Fibroblast of lung (primary cell): ENCODE measurements around the gene GPR137. TPM values are rescaled to one million over a fixed set of nuclear protein-coding genes. Genes with fewer than 3 reads are reported as not detected.

Source experiments
- DNase-seq, 2 donors: peaks; one replicate each; pipeline versions ENCODE4 v3.0.0 to v3.0.0-alpha.2; 2010; ENCODE audit warnings: low read depth in 2 of 2
- H2AFZ ChIP-seq: 2 replicates; pipeline ENCODE4 v1.5.1; 2012; ENCODE audit warnings: low read length, control low read depth, inconsistent platforms
- H3K27ac ChIP-seq: 2 replicates; pipeline ENCODE4 v1.5.1; 2011; ENCODE audit warnings: low read length, control low read depth; ENCODE audit not compliant: insufficient read depth
- H3K27me3 ChIP-seq: 2 replicates; pipeline ENCODE4 v1.5.1; 2011; ENCODE audit warnings: mild to moderate bottlenecking, low read length; ENCODE audit not compliant: control insufficient read depth, insufficient read depth
- H3K36me3 ChIP-seq: 2 replicates; pipeline ENCODE4 v1.5.1; 2011; ENCODE audit warnings: low read length; ENCODE audit not compliant: control insufficient read depth, insufficient read depth
- H3K4me1 ChIP-seq: 2 replicates; pipeline ENCODE4 v1.5.1; 2011; ENCODE audit warnings: low read length; ENCODE audit not compliant: control insufficient read depth, insufficient read depth; ENCODE audit errors: extremely low read depth
- H3K4me2 ChIP-seq: 2 replicates; pipeline ENCODE4 v1.5.1; 2011; ENCODE audit warnings: low read length, control low read depth; ENCODE audit not compliant: insufficient read depth; ENCODE audit errors: extremely low read depth
- H3K4me3 ChIP-seq, 4 experiments: fragments of 200-600 bp in 1 of 4; sonication (generic) in 1 of 4; replicated peaks in 1 of 4; 2 replicates each; pipeline ENCODE4 v1.5.1; 2011 to 2016; ENCODE audit warnings: low read length in 4 of 4, low read depth in 3 of 4, mild to moderate bottlenecking in 3 of 4, control low read depth in 2 of 4, inconsistent platforms in 1 of 4, mixed read lengths in 1 of 4; ENCODE audit not compliant: insufficient read depth in 1 of 4; ENCODE audit errors: control extremely low read depth in 1 of 4
- H3K79me2 ChIP-seq: 2 replicates; pipeline ENCODE4 v1.5.1; 2012; ENCODE audit warnings: mild to moderate bottlenecking, low read length, inconsistent platforms; ENCODE audit not compliant: control insufficient read depth, insufficient read depth
- H3K9ac ChIP-seq: 2 replicates; pipeline ENCODE4 v1.5.1; 2011; ENCODE audit warnings: mild to moderate bottlenecking, low read length, control low read depth; ENCODE audit not compliant: insufficient read depth
- H3K9me3 ChIP-seq: 2 replicates; pipeline ENCODE4 v1.5.1; 2012; ENCODE audit warnings: low read depth, low read length; ENCODE audit not compliant: control insufficient read depth, insufficient read depth
- H4K20me1 ChIP-seq: 2 replicates; pipeline ENCODE4 v1.5.1; 2011; ENCODE audit warnings: low read length; ENCODE audit not compliant: control insufficient read depth, insufficient read depth; ENCODE audit errors: extremely low read depth
- CTCF ChIP-seq, 2 donors: IDR thresholded peaks in 1 of 2; conservative IDR thresholded peaks in 1 of 2; 1 replicate in 1 of 2; 2 replicates in 1 of 2; pipeline ENCODE4 v1.5.1; 2011 to 2012; ENCODE audit warnings: low read length in 2 of 2, control low read depth in 1 of 2, inconsistent platforms in 1 of 2, low read depth in 1 of 2, mild to moderate bottlenecking in 1 of 2
- EZH2 ChIP-seq: IDR thresholded peaks from 2 replicates; pipeline ENCODE4 v1.5.1; 2012; ENCODE audit warnings: low read length, control low read depth, mild to moderate bottlenecking; ENCODE audit errors: missing control alignments
- polyA plus RNA-seq, 2 donors: library from polyadenylated mRNA; depleted of rRNA in 1 of 2; stranded (reverse) in 1 of 2; unstranded in 1 of 2; fragments of >200 nt; gene quantifications; 2 replicates each; pipeline ENCODE4 v1.2.1, GENCODE V29; 2011 to 2012; ENCODE audit warnings: missing spikeins in 1 of 2
- total RNA-seq: library from RNA; depleted of rRNA; stranded (reverse); fragments of >200 nt; gene quantifications from 2 replicates; pipeline ENCODE4 v1.2.1, GENCODE V29; 2014

The GPR137 gene
- total and polyA plus RNA-seq, 2 donors (not counting 1 experiment from before 2014, with no cell fraction given) = 10.7 to 10.9 TPM

DNA sequence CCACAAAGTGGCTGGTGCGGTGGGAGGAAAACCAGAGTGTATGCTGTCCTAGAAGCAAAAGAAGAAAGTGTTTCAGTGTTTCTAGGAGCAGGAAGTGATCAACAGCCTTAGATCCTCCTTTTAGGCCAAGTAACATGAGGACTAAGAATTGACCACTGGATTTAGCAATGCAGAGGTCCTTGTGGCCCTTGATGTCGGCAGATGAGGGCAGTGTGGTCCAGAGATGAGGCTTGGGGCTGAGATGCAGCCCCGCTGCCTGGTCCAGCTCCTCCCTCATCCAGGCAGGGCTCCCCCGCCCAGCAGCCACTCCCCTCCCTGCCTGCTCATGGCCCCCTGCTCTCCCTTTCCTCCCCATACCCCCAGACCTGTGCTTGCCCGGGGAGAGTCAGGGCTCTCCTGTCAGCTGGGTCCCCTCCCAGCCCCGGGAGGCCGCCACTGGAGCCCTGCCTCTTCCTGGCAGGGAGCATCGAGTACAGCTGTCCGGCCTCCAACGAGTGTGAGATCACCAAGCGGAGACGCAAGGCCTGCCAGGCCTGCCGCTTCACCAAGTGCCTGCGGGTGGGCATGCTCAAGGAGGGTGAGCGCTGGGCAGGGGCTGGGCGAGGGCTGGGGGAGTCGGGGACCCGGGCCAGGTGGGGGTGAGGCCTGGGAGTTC, 28.0 kb downstream of the GPR137 start:
- no peaks in the 10 kb centered on the region for H4K20me1 ChIP-seq
- no peak overlapping the region for H2AFZ ChIP-seq
- H3K27ac ChIP-seq = peak overlapping the region; percentile 58
- H3K36me3 ChIP-seq = peaks cover 11% of the 10 kb centered on the region
- H3K4me2 ChIP-seq = peak overlapping the region; percentile 25
- H3K79me2 ChIP-seq = peaks cover 11% of the 10 kb centered on the region
- peak in 1 of 2 donors; percentile 48 for DNase-seq
- H3K27me3 ChIP-seq = no peaks in the 10 kb centered on the region
- TF ChIP-seq EZH2 (no peak), CTCF (conservative IDR thresholded peaks at IDR 0.05 in 1 of 2, IDR thresholded peaks at IDR 0.05 in 1 of 2; ENCODE audit: low read depth in 1 of 2, low read length in 2 of 2) (no peak)
- H3K9me3 ChIP-seq = no peaks in the 10 kb centered on the region
- peak overlapping the region in 1 of 4 experiments; percentile 27 for H3K4me3 ChIP-seq
- H3K9ac ChIP-seq = peak overlapping the region; percentile 37
- no peaks in the 10 kb centered on the region for H3K4me1 ChIP-seq

DNA sequence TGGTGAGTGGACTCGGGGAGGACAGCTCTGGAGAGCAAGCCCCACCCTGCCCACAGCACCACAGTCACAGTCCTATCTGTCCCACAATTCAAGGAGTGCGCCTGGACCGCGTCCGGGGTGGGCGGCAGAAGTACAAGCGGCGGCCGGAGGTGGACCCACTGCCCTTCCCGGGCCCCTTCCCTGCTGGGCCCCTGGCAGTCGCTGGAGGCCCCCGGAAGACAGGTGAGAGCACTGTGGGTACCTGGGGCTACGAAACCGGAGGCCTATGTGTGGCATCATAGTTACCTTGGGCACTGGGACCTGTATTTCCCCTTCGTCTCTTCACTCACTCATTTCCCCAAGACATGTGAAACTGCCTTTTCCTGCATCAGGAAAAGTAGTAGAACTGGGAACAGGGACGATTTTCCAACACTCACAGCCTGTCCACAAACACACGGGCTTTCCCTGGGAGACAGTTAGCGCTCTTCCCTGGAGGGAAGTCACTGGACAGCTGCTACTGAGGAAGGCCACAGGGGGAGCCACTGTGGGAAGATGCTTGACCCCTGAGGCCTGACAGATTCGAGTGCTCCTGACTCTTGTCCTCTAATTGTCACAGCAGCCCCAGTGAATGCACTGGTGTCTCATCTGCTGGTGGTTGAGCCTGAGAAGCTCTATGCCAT, 28.6 kb downstream of the GPR137 start:
- H3K4me1 ChIP-seq = no peaks in the 10 kb centered on the region
- peak overlapping the region in 1 of 4 experiments; percentile 27 for H3K4me3 ChIP-seq
- TF ChIP-seq EZH2 (no peak), CTCF (conservative IDR thresholded peaks at IDR 0.05 in 1 of 2, IDR thresholded peaks at IDR 0.05 in 1 of 2; ENCODE audit: low read depth in 1 of 2, low read length in 2 of 2) (peak in 1 of 2 donors; percentile 35)
- H3K27me3 ChIP-seq = no peaks in the 10 kb centered on the region
- peak overlapping the region; percentile 7 for H3K4me2 ChIP-seq
- no peaks in the 10 kb centered on the region for H3K9me3 ChIP-seq
- H3K27ac ChIP-seq = peak overlapping the region; percentile 58
- H3K79me2 ChIP-seq = peaks cover 13% of the 10 kb centered on the region
- H3K36me3 ChIP-seq = peaks cover 11% of the 10 kb centered on the region
- H2AFZ ChIP-seq = no peak overlapping the region
- DNase-seq = no peak
- no peaks in the 10 kb centered on the region for H4K20me1 ChIP-seq
- H3K9ac ChIP-seq = peak overlapping the region; percentile 37

DNA sequence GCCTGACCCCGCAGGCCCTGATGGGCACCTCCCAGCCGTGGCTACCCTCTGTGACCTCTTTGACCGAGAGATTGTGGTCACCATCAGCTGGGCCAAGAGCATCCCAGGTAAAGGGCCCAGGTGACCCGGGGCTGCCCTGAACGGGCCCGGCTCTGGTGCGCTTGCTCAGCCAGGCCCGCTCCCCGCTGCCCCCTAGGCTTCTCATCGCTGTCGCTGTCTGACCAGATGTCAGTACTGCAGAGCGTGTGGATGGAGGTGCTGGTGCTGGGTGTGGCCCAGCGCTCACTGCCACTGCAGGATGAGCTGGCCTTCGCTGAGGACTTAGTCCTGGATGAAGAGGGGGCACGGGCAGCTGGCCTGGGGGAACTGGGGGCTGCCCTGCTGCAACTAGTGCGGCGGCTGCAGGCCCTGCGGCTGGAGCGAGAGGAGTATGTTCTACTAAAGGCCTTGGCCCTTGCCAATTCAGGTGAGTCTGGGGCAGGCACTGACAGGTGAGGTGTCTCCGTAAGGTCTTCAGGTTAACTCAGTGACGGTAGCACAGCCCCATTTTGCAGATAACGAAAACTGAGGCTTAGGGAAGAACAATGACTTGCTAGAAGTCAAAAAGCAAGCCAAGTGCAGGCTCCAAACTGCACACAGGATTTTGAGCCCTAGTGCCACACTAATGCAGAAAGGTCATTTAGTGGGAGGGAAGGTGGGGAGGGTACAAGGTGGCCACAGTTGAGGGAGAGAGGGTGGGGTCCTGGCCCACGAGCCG, 29.3 kb downstream of the GPR137 start:
- H3K9ac ChIP-seq = no peak overlapping the region

More for the DNA sequence above, 29.3 kb downstream of the GPR137 start:
- no peaks in the 10 kb centered on the region for H3K27me3 ChIP-seq
- H3K4me2 ChIP-seq = no peak overlapping the region
- peaks cover 11% of the 10 kb centered on the region for H3K36me3 ChIP-seq
- no peak overlapping the region for H3K27ac ChIP-seq
- no peaks in the 10 kb centered on the region for H4K20me1 ChIP-seq
- DNase-seq = no peak
- peaks cover 13% of the 10 kb centered on the region for H3K79me2 ChIP-seq
- no peak overlapping the region for H2AFZ ChIP-seq
- TF ChIP-seq EZH2 (no peak), CTCF (conservative IDR thresholded peaks at IDR 0.05 in 1 of 2, IDR thresholded peaks at IDR 0.05 in 1 of 2; ENCODE audit: low read depth in 1 of 2, low read length in 2 of 2) (no peak)
- H3K4me3 ChIP-seq = no peak overlapping the region
- no peaks in the 10 kb centered on the region for H3K9me3 ChIP-seq
- no peaks in the 10 kb centered on the region for H3K4me1 ChIP-seq
